GM10248 (cell line): ENCODE measurements around the gene IL6R.

Experiments
- CTCF ChIA-PET: fragments of 300-600 bp; sonication (Branson Sonifier 250); formaldehyde crosslinking; extraction: SDS; loops from one replicate; lab custom pipeline; 2021; ENCODE audit warnings: antibody characterized with exemption; lab: Yijun Ruan, JAX
- POLR2A ChIA-PET: fragments of 350-650 bp; sonication (Branson Sonifier 250); formaldehyde crosslinking; extraction: SDS; loops from one replicate; lab custom pipeline; 2020; ENCODE audit warnings: antibody characterized with exemption; lab: Yijun Ruan, JAX
- DNase-seq: peaks from one replicate; pipeline ENCODE4 v3.0.0; 2012; ENCODE audit errors: extremely low spot score
- TF ChIP-seq, protein P1 (sequence below): IDR thresholded peaks from 2 replicates; pipeline ENCODE4 v1.5.1; 2012; ENCODE audit warnings: mild to moderate bottlenecking, low read depth; ENCODE audit errors: extremely low read depth, missing control alignments, control extremely low read depth

Gene IL6R

GRCh38 chr1:154496383-154496782, 91.2 kb downstream of the IL6R start:
- TF ChIP-seq, protein P1, sequence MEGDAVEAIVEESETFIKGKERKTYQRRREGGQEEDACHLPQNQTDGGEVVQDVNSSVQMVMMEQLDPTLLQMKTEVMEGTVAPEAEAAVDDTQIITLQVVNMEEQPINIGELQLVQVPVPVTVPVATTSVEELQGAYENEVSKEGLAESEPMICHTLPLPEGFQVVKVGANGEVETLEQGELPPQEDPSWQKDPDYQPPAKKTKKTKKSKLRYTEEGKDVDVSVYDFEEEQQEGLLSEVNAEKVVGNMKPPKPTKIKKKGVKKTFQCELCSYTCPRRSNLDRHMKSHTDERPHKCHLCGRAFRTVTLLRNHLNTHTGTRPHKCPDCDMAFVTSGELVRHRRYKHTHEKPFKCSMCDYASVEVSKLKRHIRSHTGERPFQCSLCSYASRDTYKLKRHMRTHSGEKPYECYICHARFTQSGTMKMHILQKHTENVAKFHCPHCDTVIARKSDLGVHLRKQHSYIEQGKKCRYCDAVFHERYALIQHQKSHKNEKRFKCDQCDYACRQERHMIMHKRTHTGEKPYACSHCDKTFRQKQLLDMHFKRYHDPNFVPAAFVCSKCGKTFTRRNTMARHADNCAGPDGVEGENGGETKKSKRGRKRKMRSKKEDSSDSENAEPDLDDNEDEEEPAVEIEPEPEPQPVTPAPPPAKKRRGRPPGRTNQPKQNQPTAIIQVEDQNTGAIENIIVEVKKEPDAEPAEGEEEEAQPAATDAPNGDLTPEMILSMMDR, result no peak
- ChIA-PET POLR2A (no interaction called here), CTCF (interaction anchor here (1.4 to 7.3 kb wide), 4 partner anchors 10 to 50 kb away, joined by 3 to 65 read pairs (median 10); no protein-coding TSS in a partner anchor)
- no peak for DNase-seq

- ChIA-PET CTCF (interaction anchor here (0.7 to 7.3 kb wide), 4 partner anchors 11 to 81 kb away, joined by 3 to 65 read pairs (median 10); no protein-coding TSS in a partner anchor), POLR2A (no interaction called here)
- TF ChIP-seq, protein P1, result no peak
- peak; percentile 52 for DNase-seq
Measured at GRCh38 chr1:154497026-154497806, 92.1 kb downstream of the IL6R start.

DNA sequence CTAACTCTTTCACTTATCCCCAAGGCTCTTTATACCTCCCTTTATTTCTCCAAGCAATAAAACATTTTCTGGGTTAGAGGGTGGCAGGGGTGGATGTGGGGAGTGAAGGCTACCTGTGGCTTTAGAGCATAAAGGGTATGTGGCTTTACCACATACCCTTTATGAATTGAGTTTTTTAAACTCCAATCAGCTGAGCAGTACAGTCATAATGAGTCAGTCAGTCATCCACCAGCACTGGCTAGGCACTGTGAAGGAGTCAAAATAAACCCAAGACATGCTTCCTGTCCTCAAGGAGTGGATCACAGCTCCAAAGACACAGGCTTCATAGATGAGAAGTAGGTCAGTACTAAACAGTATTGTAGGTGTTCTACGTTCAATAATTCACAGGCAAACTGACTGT, 94.3 kb downstream of the IL6R start:
- POLR2A ChIA-PET, result no interaction called here
- TF ChIP-seq, protein P1, result no peak
- CTCF ChIA-PET, result interaction anchor here (1.2 to 2.9 kb wide), 3 partner anchors 19 to 46 kb away, joined by 3 to 17 read pairs (median 3); no protein-coding TSS in a partner anchor
- DNase-seq, result no peak

DNA sequence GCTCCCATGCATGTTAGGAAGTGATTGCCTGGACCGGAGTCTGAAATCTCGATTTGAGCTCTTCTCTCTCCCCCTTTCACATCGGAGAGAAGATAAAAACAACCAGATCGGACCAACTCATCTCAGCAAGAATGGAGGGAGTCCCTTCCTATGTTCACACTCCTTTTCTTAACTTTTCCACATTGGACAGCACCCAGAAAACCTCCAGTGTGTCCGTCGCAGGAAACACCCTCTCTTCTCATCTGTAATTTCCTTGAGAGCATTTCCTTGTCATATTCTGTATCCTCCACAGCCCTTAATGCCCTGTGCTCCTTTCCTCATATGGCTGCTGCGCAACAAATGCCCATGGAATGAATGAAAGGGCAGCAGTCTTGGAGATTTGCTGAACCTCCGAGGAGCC, 95.4 kb downstream of the IL6R start:
- TF ChIP-seq, protein P1, result no peak
- ChIA-PET POLR2A (no interaction called here), CTCF (interaction anchor here (0.8 to 2.9 kb wide), 5 partner anchors 20 to 494 kb away, joined by 3 to 17 read pairs (median 3); no protein-coding TSS in a partner anchor)
- DNase-seq, result no peak

- ChIA-PET POLR2A (no interaction called here), CTCF (interaction anchor here (1.2 to 2.9 kb wide), 4 partner anchors 19 to 493 kb away, joined by 3 to 17 read pairs (median 7); no protein-coding TSS in a partner anchor)
- DNase-seq, result peak; percentile 40
- TF ChIP-seq, protein P1, result no peak
Measured at GRCh38 chr1:154501423-154502065, 96.4 kb downstream of the IL6R start.

GRCh38 chr1:154502066-154502743, 97.1 kb downstream of the IL6R start, which contains the start of the genes SHE and TDRD10:
SHE (minus strand) TSS chr1:154502412; CDS start chr1:154502026, 386 bp downstream.
TDRD10 (plus strand) TSS chr1:154502219; CDS start chr1:154506904, 4,685 bp downstream.
- POLR2A ChIA-PET, result no interaction called here
- CTCF ChIA-PET, result interaction anchor here (2.8 to 2.9 kb wide), 2 partner anchors 22 to 44 kb away, joined by 11 to 17 read pairs; no protein-coding TSS in a partner anchor
- peak; percentile 45 for DNase-seq
- TF ChIP-seq, protein P1, result no peak
